Measurements from ENCODE around the gene SPRED2.

The SPRED2 gene

GRCh38 chr2:65371074-65371434, 61.3 kb downstream of the SPRED2 start:
- DNase-seq (ENCODE audit: low read depth, low spot score): no peak
- H3K27ac ChIP-seq: no peak overlapping the region

- no peak overlapping the region for H3K27ac ChIP-seq
- no peak for DNase-seq (ENCODE audit: low read depth, low spot score)
Measured at GRCh38 chr2:65370387-65371073, 61.9 kb downstream of the SPRED2 start.

- H3K27ac ChIP-seq: no peak overlapping the region
- DNase-seq (ENCODE audit: low read depth, low spot score): no peak
Measured at GRCh38 chr2:65369980-65370379, 62.4 kb downstream of the SPRED2 start.

DNA sequence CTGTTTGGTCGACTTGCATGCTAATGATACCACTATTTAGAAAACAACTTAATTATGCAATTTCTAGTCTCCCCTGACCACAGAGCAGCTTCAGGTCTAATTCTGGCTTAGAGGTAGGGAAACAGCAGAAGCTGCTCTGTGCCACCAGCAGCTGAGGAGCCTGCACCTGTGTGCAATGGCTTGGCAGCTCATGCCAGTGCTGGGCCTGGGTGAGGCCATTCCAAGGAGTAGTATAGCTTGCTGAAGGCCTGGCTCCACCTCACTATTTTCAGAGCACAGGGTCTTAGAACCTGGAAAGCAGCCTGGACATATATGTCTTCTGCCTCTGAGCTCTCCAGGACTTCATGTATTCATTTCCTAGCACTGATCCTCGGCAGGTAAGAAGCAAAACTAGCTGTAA, 62.8 kb downstream of the SPRED2 start:
- no peak overlapping the region for H3K27ac ChIP-seq
- DNase-seq (ENCODE audit: low read depth, low spot score): no peak

GRCh38 chr2:65368468-65368867, 63.9 kb downstream of the SPRED2 start:
- no peak for DNase-seq (ENCODE audit: low read depth, low spot score)
- peak overlapping the region; percentile 86 for H3K27ac ChIP-seq

GRCh38 chr2:65367524-65367923, 64.9 kb downstream of the SPRED2 start:
- peak; percentile 96 for DNase-seq (ENCODE audit: low read depth, low spot score)
- peak overlapping the region; percentile 86 for H3K27ac ChIP-seq

- peak; percentile 95 for DNase-seq (ENCODE audit: low read depth, low spot score)
- H3K27ac ChIP-seq: peak overlapping the region; percentile 86
Measured at GRCh38 chr2:65366595-65367125, 65.7 kb downstream of the SPRED2 start.

- DNase-seq (ENCODE audit: low read depth, low spot score): no peak
- peak overlapping the region; percentile 86 for H3K27ac ChIP-seq
Measured at GRCh38 chr2:65364986-65365733, 67.2 kb downstream of the SPRED2 start.

- H3K27ac ChIP-seq: no peak overlapping the region
- DNase-seq (ENCODE audit: low read depth, low spot score): no peak
Measured at GRCh38 chr2:65363879-65364666, 68.3 kb downstream of the SPRED2 start.

- no peak overlapping the region for H3K27ac ChIP-seq
- no peak for DNase-seq (ENCODE audit: low read depth, low spot score)
Measured at GRCh38 chr2:65361623-65362022, 70.8 kb downstream of the SPRED2 start.

DNA sequence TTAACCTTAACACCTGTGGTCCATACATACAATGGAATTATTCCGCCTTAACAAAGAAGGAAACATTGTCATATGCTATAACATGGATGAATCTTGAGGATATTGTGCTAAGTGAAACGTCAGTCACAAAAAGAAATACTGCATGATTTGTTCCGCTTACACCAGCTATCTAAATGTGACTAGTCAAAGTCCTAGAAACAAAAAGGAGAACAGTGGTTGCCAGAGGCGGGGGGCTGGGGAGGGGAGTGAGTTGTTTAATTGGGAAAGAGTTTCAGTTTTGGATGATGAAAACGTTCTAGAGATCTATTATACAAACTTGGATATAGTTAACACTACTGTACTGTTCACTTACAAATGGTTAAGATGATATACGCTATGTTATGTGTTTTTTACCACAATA, 72.0 kb downstream of the SPRED2 start:
- H3K27ac ChIP-seq: no peak overlapping the region
- DNase-seq (ENCODE audit: low read depth, low spot score): no peak

DNA sequence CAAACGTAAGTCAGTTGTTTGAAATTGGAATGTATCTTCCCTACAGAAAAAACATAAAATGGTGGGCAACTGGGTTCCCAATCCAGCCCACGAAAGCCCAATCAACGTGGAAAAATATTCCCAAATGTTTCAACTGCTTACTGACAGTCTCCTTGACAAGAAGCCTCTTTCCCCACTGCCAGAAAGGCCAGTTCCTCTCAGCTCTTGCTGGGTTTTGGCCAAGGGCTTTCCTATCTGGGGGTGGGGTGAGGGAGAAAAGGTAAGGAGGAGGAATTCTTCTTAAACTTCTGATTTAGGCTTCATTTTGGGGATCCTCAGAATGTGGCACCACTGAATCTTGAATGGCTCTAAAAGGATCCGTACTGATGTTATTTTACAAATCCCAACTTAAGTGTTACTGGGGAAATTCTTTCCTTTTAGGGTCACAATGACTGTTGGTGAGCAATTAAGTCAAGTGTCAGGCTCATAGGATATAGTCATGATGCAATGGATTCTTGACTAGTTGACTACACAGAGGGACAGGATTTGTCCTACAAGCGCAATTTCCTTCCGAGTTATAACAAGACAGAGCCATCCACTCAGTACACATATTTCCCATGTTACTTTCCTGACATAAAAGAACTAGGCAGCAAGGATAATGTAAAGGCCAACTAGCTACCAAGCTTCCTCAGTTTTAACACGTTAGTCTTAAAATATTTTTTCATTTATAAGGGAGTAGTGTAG, 73.6 kb downstream of the SPRED2 start:
- no peak for DNase-seq (ENCODE audit: low read depth, low spot score)
- H3K27ac ChIP-seq: no peak overlapping the region

DNA sequence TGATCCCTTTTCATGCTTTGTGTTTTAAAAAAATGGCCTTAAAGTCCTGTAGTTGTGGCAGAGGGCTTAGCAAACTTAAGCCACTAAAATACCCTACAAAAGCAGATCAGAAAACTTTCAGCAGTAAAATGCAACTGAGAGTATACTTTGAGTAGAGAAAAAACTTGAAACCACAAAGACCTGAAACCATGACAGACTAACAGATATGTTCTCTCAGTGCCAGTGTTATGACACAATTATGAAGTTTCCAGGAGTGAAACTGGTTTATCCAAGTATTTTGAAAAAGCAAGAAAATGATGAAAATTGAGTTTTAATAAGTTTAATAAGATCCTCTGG, 74.5 kb downstream of the SPRED2 start:
- H3K27ac ChIP-seq: no peak overlapping the region
- no peak for DNase-seq (ENCODE audit: low read depth, low spot score)

- DNase-seq (ENCODE audit: low read depth, low spot score): no peak
- no peak overlapping the region for H3K27ac ChIP-seq
Measured at GRCh38 chr2:65357095-65357958, 75.1 kb downstream of the SPRED2 start.

DNA sequence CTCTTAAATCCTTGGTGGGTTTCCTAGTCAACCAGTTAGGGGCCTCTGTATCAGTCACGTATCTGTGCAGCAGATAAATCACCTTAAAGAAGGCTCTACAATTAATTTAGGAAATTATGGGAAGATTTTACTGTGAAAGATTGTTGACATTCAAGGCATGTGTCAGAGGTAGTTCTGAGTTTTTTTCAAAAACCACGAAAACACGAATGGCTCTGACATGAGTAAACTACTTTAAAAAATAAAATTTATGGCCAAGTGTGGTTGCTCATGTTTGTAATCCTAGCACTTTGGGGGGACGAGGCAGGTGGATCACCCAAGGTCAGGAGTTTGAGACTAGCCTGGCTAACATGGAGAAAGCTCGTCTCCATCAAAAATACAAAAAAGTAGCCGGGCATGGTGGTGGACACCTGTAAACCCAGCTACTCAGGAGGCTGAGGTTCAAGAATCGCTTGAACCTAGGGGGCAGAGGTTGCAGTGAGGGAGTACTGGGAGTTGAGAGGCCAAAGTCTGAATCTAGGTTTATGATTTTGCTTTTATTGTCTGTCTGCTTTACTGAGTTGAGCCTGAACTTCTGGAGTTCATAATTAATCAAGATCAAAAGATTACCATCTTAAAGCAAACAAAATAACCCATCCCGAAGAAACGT, 77.1 kb downstream of the SPRED2 start:
- DNase-seq (ENCODE audit: low read depth, low spot score): no peak
- H3K27ac ChIP-seq: no peak overlapping the region

DNA sequence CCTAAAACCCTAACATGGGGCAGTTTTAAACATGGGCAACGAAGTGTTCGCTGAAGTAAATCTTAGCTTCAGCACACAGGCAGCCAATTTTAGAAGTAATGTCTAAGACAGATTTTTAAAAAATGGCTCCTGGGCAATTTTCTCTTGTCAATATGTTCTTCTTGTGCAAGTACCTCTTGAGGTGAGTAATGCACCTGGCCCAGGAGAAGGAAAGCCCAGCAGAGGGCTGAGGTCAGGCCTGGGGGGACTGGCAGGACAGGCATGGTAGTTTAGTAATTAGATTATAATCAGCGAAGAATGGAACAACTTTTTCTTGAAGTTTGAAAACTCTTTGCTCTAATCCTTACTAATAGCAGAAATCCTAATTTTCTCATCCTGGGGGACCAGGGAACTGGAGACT, 77.6 kb downstream of the SPRED2 start:
- no peak overlapping the region for H3K27ac ChIP-seq
- DNase-seq (ENCODE audit: low read depth, low spot score): no peak

DNA sequence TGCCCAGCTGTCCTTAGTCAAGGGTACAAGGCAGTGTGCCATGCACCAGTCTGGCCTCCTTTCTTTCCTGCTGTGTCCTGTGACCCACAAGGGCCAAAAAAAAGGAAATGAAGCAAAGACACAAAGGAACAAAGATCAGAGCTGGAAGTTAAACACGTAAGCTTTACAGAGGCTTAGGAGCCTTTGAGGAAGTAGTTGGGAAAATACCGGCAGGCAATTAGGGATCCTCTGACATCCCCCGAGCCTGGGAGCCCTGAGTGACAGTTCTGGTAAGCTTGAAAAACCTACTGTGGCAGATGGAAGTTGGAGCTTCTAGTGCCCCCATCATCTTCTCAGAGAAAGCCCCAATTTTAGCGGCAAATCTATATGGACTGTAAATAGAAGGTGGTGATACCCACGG, 78.5 kb downstream of the SPRED2 start:
- DNase-seq (ENCODE audit: low read depth, low spot score): no peak
- H3K27ac ChIP-seq: no peak overlapping the region

DNA sequence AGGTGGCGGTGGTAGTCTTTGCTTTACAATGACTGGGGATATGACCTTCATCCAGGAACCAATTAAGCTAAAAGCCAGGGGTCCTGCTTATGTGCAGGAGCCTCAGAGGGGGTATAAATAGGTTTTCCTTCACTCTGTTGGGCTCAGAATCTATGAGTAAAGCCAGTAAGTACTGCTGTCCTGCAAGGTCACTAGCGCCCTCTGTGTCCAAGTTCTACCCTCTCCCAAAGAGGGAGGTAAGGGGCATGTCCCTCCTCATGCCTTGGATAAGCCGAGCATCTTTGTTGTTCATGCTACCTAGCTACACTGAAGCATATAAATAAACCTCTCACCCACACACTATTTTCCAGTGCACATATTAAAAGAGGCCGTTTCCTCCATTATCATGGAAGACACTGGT, 79.4 kb downstream of the SPRED2 start:
- no peak for DNase-seq (ENCODE audit: low read depth, low spot score)
- H3K27ac ChIP-seq: no peak overlapping the region

- no peak for DNase-seq (ENCODE audit: low read depth, low spot score)
- H3K27ac ChIP-seq: no peak overlapping the region
Measured at GRCh38 chr2:65351948-65352595, 80.3 kb downstream of the SPRED2 start.
